ENCODE data around the gene INPP5D. TPM values are rescaled to one million over a fixed set of nuclear protein-coding genes. Genes with fewer than 3 reads are reported as not detected.

INPP5D gene
- polyA plus RNA-seq, 1 of the 3 experiments (the other 2 are of a cell fraction), result 1.3 TPM

GRCh38 chr2:233074106-233074505 lies 14.0 kb downstream of the INPP5D start:
- Histone ChIP-seq H3K27ac (ENCODE audit: low read depth in 2 of 2, low read length in 1 of 2) (no peak overlapping the region), H3K4me1 (ENCODE audit: control insufficient read depth in 1 of 2, insufficient read depth in 2 of 2, low read depth in 1 of 2, low read length in 1 of 2) (no peaks in the 10 kb centered on the region), H3K9me2 (no peaks in the 10 kb centered on the region), H3K9me3 (peaks cover 10% of the 10 kb centered on the region), H4K20me1 (ENCODE audit: insufficient read depth) (no peaks in the 10 kb centered on the region), H3K9ac (no peak overlapping the region), H3K4me2 (no peak overlapping the region), H3K79me2 (ENCODE audit: insufficient read depth) (no peaks in the 10 kb centered on the region), H3K36me3 (replicated peaks in 1 of 2; ENCODE audit: control insufficient read depth in 1 of 2, insufficient read depth in 2 of 2, low read length in 1 of 2) (no peaks in the 10 kb centered on the region), H3K4me3 (ENCODE audit: low read depth in 2 of 2, low read length in 1 of 2) (no peak overlapping the region), H3F3A (replicated peaks; ENCODE audit: insufficient read depth) (no peaks in the 10 kb centered on the region), H3K27me3 (ENCODE audit: insufficient read depth) (no peaks in the 10 kb centered on the region; the same call in 1 of the 2 replicates), H2AFZ (ENCODE audit: low read depth) (no peak overlapping the region)
- POLR2A ChIA-PET, result no interaction called here
- CTCF ChIA-PET, result interaction anchor here (0.8 kb wide), 1 partner anchor 20 kb away, joined by 3 read pairs; no protein-coding TSS in a partner anchor
- no peak for DNase-seq
- WGBS (ENCODE audit: low lambda C conversion rate), result 60% methylated on average over 6 of the region's 7 CpGs
- TF ChIP-seq MXI1 (IDR thresholded peaks at IDR 0.05; ENCODE audit: low read depth, low read length) (no peak), MAX (IDR thresholded peaks at IDR 0.05; ENCODE audit: low read depth) (no peak)

- no peak for TF ChIP-seq GABPA (IDR thresholded peaks at IDR 0.05; ENCODE audit: low read depth)
- TF ChIP-seq TAF1 (IDR thresholded peaks at IDR 0.05; ENCODE audit: borderline replicate concordance, low read depth, low read length), result no peak
- no peak for TF ChIP-seq TCF12 (IDR thresholded peaks at IDR 0.05)
- no peak for TF ChIP-seq MXI1 (IDR thresholded peaks at IDR 0.05; ENCODE audit: low read depth, low read length)
- TF ChIP-seq TEAD4 (IDR thresholded peaks at IDR 0.05; ENCODE audit: borderline replicate concordance, insufficient read depth), result no peak
- TF ChIP-seq RXRA (IDR thresholded peaks at IDR 0.05; ENCODE audit: borderline replicate concordance, low read depth), result no peak
- no peak for TF ChIP-seq SMC3 (IDR thresholded peaks at IDR 0.05; ENCODE audit: low read depth, low read length)
- TF ChIP-seq MEF2A (IDR thresholded peaks at IDR 0.05; ENCODE audit: borderline replicate concordance, low read depth), result no peak
- no peak for TF ChIP-seq ZBTB33 (IDR thresholded peaks at IDR 0.05; ENCODE audit: borderline replicate concordance, low read depth)
- no peak for TF ChIP-seq USF1 (IDR thresholded peaks at IDR 0.05; ENCODE audit: borderline replicate concordance, low read depth)
These were observed 15.2 kb downstream of the INPP5D start for GRCh38 chr2:233075141-233075965.

More at GRCh38 chr2:233075141-233075965, 15.2 kb downstream of the INPP5D start:
- no peak overlapping the region for H3K27ac ChIP-seq (ENCODE audit: low read depth in 2 of 2, low read length in 1 of 2)
- no peaks in the 10 kb centered on the region for H3K79me2 ChIP-seq (ENCODE audit: insufficient read depth)
- no peaks in the 10 kb centered on the region for H3K9me2 ChIP-seq
- CTCF ChIA-PET, result interaction anchor here (0.9 to 1.3 kb wide), 3 partner anchors 14 to 22 kb away, joined by 3 read pairs; no protein-coding TSS in a partner anchor
- H3K4me1 ChIP-seq (ENCODE audit: control insufficient read depth in 1 of 2, insufficient read depth in 2 of 2, low read depth in 1 of 2, low read length in 1 of 2), result no peaks in the 10 kb centered on the region
- H3K4me2 ChIP-seq, result no peak overlapping the region
- 79% methylated on average over 2 of the region's 6 CpGs for WGBS (ENCODE audit: low lambda C conversion rate)
- H3K4me3 ChIP-seq (ENCODE audit: low read depth in 2 of 2, low read length in 1 of 2), result no peak overlapping the region
- no peaks in the 10 kb centered on the region for H3K36me3 ChIP-seq (replicated peaks in 1 of 2; ENCODE audit: control insufficient read depth in 1 of 2, insufficient read depth in 2 of 2, low read length in 1 of 2)
- DNase-seq, result no peak
- peaks cover 10% of the 10 kb centered on the region for H3K9me3 ChIP-seq
- POLR2A ChIA-PET, result no interaction called here
- H3K9ac ChIP-seq, result no peak overlapping the region
- H3F3A ChIP-seq (replicated peaks; ENCODE audit: insufficient read depth), result no peaks in the 10 kb centered on the region
- H3K27me3 ChIP-seq (ENCODE audit: insufficient read depth), result no peaks in the 10 kb centered on the region; the same call in 1 of the 2 replicates
- H2AFZ ChIP-seq (ENCODE audit: low read depth), result no peak overlapping the region
- H4K20me1 ChIP-seq (ENCODE audit: insufficient read depth), result no peaks in the 10 kb centered on the region
